NCI-H146 (cell line): Measurements from ENCODE around the gene PCDH1.
"Not testable (repeated sequence)": the region's sequence is repeated elsewhere in the genome, so short reads cannot be mapped to it uniquely, and the experiment has no call there.

ENCODE experiments used
- DNase-seq: peaks from one replicate; lab custom pipeline; 2025; lab: John Stamatoyannopoulos, UW

Gene PCDH1

DNA sequence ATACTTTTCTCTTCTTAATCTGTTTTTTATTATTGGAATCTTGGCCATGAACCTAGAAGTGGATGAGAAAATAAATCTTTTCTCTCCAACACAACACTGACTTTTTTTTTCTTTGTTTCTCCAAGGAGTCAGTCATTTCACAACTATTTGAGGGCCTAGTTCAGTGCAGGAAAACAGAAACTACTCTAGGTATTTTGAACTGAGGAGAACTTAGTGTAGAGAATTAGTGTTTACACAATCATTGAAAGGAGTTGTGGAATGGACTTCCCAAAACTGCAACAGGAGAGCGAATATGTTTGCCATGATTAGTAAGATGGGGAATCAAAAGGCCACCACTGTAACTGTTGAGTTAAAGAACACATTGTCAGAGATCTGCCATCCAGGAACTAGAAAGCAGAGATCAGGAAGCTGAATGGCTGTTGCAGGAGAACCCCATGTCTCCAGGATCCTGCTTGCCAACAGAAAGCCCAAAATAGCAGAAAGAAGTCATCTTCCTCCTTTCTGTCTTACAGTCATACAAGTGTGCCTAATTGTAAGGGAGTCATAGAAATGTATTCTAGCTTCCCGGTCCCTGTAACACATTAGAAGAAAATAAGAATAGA, 20.3 kb upstream of the PCDH1 start:
- no peak for DNase-seq

DNA sequence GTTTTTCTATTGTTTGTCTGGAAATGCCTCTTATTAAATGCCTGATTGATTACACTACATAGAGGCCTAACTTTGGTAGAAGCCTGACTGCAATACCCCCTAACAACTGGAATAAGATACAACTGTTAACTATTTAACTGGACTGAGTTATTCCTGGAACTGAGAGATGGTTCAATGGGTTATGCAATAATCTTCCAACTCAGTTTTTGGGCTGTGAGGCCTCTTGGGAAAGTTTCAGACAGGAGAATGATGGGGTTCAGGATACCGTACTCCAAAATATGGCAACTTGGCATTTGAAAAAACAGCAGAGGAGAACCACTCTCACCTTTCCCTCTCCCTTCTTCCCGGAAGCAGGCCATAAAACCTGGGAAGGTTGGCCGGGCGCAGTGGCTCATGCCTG, 19.2 kb upstream of the PCDH1 start:
- no peak for DNase-seq

DNA sequence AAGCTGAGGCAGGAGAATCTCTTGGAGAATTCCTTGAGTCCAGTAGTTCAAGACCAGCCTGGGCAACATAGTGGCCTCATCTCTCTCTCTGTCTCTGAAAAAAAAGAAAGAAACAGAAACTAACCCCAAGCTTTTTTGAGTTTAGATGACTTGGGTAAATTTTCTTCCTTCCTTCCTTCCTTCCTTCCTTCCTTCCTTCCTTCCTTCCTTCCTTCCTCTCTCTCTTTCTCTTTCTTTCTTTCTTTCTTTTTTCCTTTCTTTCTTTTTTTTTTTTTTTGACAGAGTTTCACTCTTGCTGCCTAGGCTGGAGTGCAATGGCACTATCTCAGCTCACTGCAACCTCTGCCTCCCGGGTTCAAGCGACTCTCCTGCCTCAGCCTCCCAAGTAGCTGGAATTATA, 12.2 kb upstream of the PCDH1 start:
- DNase-seq: not testable (repeated sequence)

DNA sequence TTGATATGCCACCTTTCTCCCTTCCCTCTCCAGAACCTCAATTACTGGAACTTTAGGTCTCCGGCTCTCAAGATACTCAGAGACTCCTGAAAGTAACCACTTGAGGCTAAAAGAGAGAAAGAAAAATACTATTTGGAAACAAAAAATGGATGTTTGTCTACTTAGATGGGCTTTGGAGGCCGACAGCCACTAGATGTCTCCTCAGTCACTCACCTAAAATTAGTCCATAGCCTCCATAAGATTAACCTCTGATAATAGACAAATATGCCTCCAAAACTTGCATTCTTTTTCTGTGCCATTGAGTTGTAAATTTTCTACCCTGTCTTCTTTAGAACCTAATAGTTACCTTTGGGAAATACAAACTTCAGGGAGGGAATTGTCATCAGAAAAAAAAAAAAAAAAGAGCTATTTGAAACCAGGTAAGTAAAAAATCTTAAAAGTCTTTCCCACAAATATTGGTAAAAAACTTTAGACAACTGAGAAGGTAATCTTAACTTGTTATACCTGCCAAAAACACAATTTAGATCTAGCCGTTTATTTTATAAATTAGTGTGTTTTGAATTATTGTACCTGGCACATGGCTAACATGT, 11.2 kb upstream of the PCDH1 start:
- DNase-seq: no peak

DNA sequence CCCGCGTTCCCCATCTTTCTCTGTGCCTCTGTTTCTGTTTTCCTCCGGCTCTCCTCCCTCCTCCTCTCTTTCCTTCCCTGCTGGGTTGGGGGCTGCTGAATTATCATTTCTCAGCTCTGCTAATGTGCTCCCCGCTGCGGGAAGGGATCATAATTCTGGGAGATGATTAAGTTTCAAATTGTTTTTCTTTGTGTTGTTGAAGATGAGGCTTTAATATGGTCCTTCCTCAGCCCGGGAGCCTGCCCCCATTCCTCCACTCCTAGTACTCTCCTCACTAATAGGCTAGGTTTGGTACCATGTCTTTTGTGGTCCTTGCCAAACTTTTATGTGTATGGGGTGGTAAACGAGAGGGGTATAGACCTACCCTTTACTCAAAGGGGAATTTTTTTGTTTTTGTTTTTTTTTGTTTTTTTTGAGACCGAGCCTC, 5.7 kb upstream of the PCDH1 start:
- DNase-seq: no peak

DNA sequence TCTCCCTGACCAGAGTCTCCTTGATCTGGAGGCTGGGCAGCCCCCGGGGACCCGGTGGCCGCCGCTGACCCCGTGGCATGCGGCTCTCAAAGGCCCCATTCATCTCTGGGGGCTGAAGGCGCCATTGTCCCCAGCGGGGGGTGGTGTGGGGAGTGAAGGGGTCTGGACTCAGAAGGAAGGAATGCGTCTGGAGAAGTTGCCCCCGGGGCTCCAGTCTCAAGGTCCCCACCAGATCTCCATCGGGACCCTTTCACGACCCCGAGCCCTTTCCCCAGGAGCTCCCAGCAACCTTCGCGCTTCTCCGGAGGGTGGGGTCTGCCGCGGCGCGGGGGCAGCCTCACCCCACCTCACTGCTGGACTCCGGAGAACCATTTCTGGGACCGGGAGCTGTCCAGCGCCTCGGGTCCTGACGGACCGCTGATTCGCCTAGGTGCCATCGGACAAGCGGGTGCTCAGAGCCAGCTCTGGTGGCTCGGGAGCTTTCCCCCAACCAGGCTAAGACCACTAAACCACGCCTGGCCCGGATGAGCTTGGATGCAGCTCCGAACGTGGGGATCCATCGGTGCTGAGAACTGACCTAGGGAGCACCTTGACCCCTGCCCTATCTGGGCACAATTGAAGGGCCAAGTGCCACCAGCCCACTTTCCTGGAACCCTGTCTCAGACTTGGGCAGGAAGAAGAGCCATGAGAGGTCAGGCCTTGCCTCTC, 5.1 kb upstream of the PCDH1 start:
- peak; percentile 19 for DNase-seq

DNA sequence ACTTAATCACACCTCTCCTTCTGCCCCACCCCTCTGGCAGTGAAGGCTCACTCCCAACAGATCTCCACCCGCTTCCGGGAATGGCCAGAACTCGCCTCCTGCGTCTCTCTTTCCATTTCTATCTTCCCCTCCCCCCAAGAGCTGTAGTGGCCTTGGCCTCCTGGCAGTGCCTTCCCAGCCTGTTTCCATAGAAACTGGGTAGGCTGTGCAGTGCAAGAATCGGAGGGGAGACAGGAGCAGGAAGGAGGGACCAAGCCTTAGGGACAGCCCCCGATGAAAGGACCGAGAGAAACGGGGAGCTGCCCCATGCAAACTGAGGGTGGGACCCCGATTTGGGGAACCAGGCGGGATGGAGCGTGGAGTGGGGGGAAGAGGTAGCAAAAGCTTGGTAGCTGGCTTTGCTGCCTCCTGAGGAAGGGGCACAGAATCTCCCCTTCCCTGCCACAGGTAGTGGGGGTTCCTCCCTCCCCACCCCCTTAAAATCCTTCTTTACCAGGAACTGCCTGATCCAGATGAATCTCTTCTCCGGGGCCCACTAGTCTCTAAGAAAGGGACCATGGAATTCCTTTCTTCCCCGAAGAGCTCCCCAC, 4.5 kb upstream of the PCDH1 start:
- peak; percentile 59 for DNase-seq

DNA sequence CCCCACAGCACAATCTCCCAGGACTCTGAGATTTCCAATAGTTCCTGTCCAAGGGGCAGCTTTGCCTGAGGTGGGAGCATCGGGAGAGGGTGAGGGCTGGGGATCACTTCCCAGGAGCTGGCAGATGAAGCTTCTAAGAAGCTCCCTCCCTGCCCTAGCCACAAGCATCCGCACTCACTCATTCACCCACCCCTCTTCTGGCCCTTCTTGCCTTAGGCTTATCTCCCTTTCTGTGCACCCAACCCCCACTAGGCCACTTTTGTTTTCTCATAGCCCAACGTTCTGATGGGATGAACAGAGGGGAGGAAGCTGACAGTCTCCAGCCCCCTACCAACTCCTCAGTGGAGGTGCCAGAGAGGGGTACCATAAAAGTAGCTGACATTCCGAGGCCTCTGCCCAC, 3.7 kb upstream of the PCDH1 start:
- no peak for DNase-seq

DNA sequence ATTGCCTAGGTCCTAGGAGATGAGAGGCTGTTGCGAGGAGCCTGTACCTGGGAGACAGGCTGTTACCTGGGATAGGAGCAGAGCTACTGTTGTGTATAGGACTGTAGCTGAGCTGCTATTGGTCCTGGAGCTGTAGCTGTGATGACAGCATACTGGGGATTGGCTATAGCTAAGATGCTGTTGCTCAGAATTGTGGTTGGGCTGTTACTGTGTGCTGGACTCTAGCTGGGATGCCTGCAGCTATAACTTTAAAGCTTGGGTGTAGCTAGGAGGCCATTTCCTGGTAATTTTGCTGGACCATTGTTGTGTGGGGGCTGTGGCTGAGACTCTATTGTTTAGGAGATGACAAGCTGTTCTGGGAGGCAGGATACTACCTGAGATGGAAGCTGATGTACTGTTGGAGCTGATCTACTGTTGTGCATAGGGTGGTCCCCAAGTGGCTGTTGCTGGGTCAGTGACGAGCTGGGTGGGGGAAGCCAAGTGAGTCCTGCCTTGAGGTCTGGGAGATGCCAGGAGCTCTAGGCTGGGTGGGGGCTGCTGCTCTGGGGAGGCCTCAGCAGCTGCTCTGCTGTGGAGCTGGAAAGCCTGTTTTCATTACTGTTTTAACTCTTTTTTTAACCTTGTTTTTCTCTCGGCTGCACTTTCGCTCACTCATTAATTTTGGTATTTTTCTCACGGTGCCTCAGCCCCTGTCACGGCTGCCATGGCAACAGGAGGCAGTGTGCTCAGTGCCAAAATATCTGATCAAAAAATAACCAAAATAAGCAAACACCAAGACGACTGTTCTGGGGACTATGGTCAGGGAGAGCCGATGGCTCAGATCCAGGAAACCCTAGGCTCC, 3.0 kb upstream of the PCDH1 start:
- no peak for DNase-seq

DNA sequence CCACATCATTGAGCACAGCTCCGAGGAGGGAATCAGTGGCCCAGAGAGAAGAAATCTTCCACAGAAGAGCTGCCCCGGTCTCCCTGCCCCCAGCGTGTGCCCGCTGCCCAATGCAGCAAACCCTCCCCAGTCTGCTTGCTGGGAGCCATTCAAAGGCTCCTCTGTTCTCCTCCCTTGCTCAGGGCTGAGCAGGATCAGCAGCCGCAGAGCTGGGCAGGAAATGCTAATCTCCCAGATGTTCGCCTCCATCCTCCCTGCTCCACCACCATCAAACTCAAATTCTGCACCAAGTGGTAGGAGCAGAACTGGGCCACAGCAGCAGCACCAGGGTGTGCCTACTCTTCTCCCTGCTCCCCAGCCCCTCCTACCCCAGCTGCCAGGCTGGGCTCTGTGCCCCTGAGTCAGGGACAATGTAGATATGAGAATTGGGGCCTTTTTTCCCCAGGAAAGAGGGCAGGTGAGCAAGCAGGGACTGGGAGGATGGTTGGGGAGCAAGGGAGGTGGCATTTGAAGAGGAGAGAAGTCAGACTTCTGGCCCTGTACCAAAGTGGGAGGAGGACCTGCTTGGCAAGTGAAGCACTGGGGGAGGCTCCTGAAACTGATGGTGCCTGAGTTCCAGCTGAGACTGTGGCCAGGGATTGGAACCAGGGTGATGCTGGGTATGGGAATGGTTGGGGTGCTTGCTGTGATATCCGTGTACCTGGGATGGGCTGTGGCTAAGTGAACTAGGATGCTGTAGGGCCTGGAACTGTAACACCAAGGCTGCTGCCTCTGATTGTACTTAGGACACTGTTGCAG, 1.9 kb upstream of the PCDH1 start:
- DNase-seq: no peak

DNA sequence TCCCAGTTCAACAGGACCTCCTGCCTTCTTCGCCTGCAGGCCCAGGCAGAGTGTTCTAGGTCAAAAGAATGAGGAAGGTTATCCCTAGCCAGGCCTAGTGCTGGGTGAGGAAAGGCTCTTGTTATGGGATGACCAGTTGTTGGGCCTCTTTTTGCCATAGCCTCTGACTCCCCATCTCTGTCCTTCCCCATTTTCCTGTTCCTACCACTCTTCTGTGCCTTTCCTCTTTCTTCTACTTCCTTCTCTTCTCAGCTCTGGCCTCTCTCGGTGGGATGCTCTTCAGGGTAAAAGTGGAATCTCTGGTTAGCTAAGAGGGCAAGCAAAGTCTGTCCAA, 1.2 kb upstream of the PCDH1 start:
- no peak for DNase-seq

DNA sequence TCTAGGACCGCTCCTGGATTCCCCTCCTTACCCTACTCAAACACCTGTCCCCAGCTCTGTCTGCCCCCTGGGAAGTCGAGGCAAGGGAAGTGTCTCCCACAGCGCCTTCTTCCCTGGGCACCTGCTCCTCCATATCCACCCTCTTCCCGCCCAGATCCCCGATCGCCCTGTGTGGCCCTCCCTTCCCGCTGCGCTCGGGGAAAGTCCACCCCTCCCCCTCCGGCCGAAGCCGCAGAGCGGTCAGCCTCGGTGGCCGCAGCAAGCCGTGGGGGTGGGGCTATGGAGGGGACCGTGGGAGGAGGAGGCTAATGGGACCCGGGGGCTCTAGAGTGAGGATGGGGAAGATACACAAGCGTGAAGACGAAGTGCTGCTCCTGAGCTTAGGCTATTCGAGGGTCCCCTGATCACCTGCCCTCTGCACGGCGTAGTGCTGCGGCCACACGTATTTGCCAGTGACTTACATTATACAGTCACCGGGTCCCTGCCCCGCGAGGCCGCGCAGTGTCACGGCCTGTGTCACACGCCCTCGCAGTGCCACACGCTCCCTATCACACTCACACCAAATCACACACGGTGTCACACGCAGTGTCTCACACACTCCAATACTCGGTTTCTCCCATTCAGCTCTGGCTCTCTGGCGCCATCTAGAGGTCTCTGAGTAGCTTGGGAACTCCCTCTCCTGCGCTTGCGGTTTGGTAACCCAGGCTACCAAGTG, 658 bp upstream of the PCDH1 start:
- DNase-seq: peak; percentile 81

DNA sequence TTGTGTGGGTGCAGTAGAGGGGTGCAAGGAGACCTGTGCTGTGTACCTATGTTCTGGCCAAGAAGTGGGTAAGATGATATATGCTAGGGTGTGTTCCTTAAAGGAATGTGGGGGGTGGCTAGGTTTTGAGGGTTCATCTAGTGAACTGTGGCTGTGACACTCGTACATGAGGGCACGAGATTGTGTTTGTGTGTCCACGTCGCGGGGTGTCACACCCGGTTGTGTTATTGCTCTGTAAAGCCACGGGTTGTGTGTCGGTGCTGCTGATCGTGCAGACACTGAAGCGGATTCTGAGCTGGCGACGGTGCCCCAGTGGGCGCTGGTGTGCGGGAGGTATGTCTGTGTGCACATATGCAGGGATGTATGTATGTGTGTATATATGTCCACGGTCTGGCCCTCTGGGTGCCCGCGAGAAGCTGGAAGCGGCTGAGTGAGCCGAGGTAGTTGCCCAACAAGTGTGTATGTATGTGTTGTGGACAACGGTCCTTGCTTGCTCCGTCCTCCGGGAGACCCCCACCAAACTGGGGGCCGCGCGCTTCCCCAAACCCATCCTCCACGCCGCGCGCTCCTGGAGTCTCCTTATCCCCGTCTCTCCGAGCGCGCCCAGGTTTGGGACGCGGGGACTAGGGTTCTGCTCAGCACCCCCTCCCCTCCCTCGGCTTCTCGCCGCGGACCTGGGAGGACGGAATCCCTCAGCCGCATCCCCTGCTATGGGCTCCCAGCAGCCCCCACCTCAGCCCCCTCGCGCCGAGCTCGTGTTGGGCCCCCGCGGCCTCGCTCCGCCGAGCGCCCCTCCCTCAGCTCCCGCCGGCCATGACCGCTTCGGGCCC, 639 bp downstream of the PCDH1 start:
- DNase-seq: peak; percentile 17

DNA sequence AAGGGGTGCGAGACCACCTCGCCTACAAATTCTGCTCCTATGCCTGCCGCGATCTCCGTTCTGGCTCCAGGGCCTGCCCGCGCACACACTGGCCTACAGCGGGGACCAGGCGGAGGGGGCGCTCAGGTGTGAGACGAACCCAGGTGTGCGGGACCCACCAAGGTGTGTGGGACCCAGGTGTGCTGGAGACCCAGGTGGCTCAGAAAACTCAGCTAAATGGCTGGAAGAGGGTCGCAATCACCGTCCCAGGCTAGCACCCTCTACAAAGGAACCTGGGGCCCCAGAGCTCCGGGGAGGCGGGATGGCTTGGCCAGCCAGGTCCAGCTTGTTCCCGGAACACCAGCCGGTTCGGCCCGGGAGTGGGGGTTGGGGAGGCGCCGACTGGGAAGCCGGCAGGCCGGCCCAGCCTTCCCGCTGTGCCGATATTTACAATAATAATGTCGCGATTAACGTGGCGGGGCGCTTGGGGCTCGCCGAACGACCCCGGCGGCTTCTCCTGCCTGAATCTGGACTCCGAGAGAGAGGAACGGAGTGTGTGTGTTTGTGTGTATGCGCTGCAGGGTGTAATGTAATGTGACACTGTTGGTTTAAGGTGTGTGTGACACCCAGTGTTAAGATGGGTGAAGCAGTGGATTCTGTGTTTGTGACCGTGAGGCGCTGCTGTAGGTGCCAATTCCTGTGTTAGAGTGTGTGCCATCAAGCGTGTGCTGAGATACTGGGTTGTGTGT, 1.4 kb downstream of the PCDH1 start:
- DNase-seq: peak; percentile 32

DNA sequence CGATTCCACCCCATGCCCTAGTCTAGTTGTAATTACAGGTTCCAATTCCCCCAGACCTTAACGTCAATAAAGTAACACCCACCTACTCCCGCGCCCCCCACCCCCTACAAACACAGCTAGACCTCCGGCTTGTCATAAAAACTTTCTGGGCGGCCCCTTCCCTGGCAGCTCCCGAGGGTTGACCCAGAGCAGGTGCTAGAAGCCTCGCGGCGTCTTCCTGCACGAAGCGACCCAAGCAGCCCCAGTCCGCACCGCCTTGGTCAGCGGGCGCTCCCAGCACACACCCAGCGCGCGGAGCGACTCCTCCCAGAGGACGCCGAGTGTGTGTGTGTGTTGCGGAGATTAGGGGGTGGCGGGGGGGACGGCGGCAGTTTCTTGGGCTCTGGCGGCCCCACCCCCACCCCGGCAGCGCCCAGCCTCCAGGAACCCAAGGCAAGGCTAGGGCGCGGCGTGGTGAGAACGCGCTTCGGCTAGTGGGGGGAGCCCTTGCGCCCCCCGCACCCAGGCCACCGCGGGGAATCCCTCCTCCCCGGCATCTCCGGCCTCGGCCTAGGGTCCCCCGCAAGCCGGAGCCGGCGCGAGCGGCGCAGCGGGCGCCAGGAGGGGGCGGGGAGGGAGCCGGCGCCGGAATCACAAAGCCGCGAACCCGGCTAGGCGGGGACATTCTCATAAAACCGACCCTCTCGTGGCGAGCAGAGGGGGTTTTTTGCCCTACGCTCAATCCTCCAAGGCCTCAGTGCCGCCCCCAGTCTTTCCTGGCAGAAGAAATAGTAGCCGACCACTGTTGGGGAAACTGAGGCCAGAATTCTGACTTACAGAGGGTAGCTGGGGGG, 2.2 kb downstream of the PCDH1 start:
- peak; percentile 40 for DNase-seq

DNA sequence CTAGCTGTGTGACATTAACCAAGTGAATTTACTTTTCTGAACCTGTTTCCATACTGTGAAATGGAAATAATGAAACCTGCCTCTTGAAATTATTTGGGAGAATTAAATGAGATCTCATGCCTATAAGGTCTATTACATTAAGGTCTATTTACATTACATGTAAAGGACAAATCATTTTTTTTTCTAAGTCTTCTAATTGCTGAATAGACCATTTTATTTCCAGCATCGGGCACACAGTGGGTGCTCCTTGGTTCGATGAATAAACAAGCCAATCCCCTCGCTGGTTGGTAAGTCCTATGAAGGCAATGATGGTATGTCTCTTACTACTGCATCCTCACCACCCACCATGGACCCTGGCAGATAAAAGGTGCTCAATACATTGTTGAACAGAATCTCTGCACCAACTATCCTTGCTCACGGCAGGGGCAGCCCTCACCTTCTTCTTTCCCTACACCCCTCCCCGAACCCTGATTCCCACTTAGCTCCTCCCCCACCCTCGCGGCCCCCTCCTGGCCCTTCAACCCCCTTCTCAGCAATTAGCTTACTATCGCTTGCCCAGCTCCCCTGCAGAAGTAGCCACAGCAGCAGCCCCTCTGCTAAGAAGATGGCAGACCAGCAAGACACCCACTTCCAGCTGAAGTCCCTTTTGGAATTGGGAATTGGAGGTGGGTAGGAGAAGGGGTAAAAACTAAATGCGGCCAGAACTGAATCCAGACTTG, 3.0 kb downstream of the PCDH1 start:
- no peak for DNase-seq

DNA sequence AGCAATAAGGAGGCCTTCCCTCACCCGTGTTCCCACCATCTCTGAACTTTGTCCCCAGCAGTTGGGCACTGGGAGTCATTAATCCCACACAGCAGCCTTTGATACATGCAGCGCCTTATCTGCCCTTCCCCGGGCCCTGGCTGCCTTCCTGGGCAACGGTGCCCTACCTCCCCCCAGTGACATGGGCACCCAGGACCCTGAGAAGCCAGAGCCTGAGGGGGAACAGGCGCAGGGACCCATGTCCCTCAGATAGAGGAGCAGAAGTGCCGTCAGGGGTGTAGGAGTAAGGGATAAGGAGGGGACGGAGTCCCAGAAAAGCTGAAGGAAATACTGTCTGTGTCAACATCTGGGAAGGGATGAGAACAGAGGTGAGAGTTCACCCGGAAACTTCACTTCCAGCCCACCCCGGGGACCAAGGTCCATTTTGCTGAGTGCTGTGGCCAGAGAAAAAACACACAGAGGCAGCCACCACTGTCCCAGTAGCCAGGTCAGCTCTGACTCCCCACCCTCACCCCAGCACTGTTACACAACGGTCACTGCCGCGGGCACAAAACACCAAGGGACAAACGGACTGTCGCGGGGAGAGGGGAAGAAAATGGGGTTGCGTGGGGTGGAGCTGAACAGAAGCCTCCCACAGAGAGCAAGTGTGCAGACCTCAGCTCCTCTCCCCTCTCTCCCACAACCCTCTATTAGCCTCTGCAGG, 3.8 kb downstream of the PCDH1 start:
- no peak for DNase-seq
